HG03066 (cell line): ENCODE measurements around the gene MALSU1.

Experiments used
- ATAC-seq: cut with Tn5 transposase; IDR thresholded peaks from one replicate; pipeline ENCODE4 v1.9.1; 2021; ENCODE audit warnings: low read depth; ENCODE audit not compliant: unreplicated experiment

MALSU1 gene

DNA sequence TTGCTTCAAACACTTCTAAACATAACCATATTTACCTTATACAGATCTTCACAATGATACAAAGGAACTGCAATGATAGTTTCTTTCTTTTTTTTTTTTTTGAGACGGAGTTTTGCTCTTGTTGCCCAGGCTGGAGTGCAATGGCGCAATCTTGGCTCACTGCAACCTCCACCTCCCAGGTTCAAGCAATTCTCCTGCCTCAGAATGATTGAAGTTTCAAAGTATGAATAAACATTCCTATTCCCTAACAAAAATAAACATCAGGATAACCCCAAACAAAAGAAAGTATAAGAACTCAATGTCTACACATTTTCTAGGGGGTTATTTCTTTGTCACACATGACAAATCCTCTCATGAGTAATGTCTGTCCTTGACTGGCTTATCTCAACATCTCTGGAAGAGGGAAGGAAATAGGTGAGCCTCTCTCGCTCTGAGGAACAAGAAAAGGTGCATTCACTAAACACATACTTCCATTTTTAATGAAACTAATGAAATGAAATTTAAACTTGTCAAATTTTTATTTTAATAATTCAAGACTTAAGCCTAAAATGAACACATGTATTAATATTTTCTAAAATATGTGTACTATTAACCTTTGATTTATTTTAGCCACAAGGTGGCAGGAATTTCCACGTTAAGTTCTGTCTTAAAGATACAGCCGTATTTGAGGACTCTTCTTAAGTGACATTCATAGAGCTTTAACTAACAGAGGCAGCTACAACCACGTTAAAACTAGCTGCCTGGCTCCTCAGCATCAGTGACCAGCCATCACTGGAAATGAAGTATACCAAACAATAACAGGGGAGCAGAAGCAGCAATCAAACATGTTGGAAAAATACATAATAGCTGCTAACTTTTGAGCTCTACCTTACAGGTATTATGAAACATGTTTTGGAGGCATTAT, 58.3 kb downstream of the MALSU1 start:
- ATAC-seq: no peak

DNA sequence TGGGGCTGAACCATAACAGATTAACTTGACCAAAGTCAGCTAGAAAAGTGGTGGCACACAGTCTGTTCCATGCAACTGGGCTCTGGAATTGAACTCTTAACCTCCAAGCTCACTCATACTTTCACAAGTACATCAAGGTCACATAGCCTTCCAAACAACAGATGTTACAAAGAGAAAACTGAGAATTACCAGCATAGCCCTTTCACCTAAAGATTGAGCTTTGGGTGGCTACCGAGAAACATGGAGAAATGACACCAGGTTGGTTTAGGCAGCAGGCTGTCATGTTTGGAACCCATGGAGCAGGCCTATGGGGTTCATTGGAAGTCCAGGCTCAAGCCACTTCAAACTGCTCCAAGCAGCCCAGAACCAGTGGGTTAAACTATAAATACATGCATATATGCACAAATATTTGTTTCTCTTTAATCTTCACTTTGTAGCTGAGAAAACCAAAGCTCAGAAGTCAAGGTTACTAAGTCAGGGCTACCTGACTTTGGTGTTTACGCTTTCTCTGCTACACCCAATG, 59.1 kb downstream of the MALSU1 start:
- no peak for ATAC-seq
